GM23338 (cell line): ENCODE results near the gene ATP9A. TPM values are rescaled to one million over a fixed set of nuclear protein-coding genes. Genes with fewer than 3 reads are reported as not detected.

Source experiments
- ATAC-seq: fragments of 200-7000 bp; cut with Tn5 transposase; 3 replicates; pipeline ENCODE4 v1.9.1; 2020
- DNase-seq: peaks from one replicate; pipeline ENCODE4 v3.0.0-alpha.2; 2015; ENCODE audit warnings: low spot score
- H2AFZ ChIP-seq: fragments of 200-600 bp; sonication (generic); 2 replicates; pipeline ENCODE4 v1.8.0; 2016; ENCODE audit warnings: antibody characterized with exemption, mild to moderate bottlenecking, moderate library complexity
- H3F3A ChIP-seq: fragments of 200-600 bp; sonication (generic); replicated peaks from 2 replicates; pipeline ENCODE4 v1.8.0; 2017; ENCODE audit warnings: antibody characterized with exemption, mixed run types, low read depth
- H3K27ac ChIP-seq: fragments of 200-600 bp; sonication (generic); 2 replicates; pipeline ENCODE4 v1.6.1; 2016; ENCODE audit warnings: low read depth
- H3K27me3 ChIP-seq: fragments of 200-600 bp; sonication (generic); 2 replicates; pipeline ENCODE4 v1.8.0; 2016; ENCODE audit warnings: mild to moderate bottlenecking, mixed run types, moderate library complexity; ENCODE audit not compliant: insufficient read depth
- H3K36me3 ChIP-seq: fragments of 200-600 bp; sonication (generic); 2 replicates; pipeline ENCODE4 v1.8.0; 2016; ENCODE audit warnings: mild to moderate bottlenecking; ENCODE audit not compliant: insufficient read depth
- H3K4me1 ChIP-seq: fragments of 200-600 bp; sonication (generic); 2 replicates; pipeline ENCODE4 v1.8.0; 2016; ENCODE audit warnings: mild to moderate bottlenecking, moderate library complexity; ENCODE audit not compliant: insufficient read depth
- H3K4me2 ChIP-seq: fragments of 200-600 bp; sonication (generic); 2 replicates; pipeline ENCODE4 v1.7.1; 2017; ENCODE audit warnings: mixed run types
- H3K4me3 ChIP-seq: fragments of 200-600 bp; sonication (generic); 2 replicates; pipeline ENCODE4 v1.6.1; 2016; ENCODE audit warnings: mixed run types
- H3K79me2 ChIP-seq: fragments of 200-600 bp; sonication (generic); replicated peaks from 2 replicates; pipeline ENCODE4 v1.8.0; 2017; ENCODE audit warnings: mild to moderate bottlenecking; ENCODE audit not compliant: insufficient read depth
- H3K9me2 ChIP-seq: fragments of 200-600 bp; sonication (generic); 2 replicates; pipeline ENCODE4 v1.8.0; 2017; ENCODE audit not compliant: insufficient read depth
- H4K20me1 ChIP-seq: fragments of 200-600 bp; sonication (generic); replicated peaks from 2 replicates; pipeline ENCODE4 v1.8.0; 2017; ENCODE audit warnings: mild to moderate bottlenecking; ENCODE audit not compliant: insufficient read depth
- H3K27ac Mint-ChIP-seq: 2 replicates; pipeline ENCODE4 v1.8.0; 2020; ENCODE audit warnings: inconsistent platforms, mild to moderate bottlenecking, moderate library complexity, mixed read lengths
- H3K27me3 Mint-ChIP-seq: 3 replicates; pipeline ENCODE4 v1.8.0; 2022; ENCODE audit warnings: low read depth, mild to moderate bottlenecking, moderate library complexity, mixed read lengths, inconsistent platforms; ENCODE audit not compliant: insufficient read depth, poor library complexity
- H3K36me3 Mint-ChIP-seq: 3 replicates; pipeline ENCODE4 v1.8.0; 2021; ENCODE audit warnings: low read depth, mild to moderate bottlenecking, inconsistent platforms, moderate library complexity, mixed read lengths
- H3K4me1 Mint-ChIP-seq: 3 replicates; pipeline ENCODE4 v1.8.0; 2020; ENCODE audit warnings: mild to moderate bottlenecking, inconsistent platforms, mixed read lengths
- H3K4me3 Mint-ChIP-seq: 3 replicates; pipeline ENCODE4 v1.8.0; 2021; ENCODE audit warnings: moderate library complexity, mild to moderate bottlenecking, inconsistent platforms, mixed read lengths
- H3K9me3 Mint-ChIP-seq: 3 replicates; pipeline ENCODE4 v1.8.0; 2020; ENCODE audit warnings: moderate library complexity, mild to moderate bottlenecking, inconsistent platforms, mixed read lengths
- CREB1 ChIP-seq: fragments of 250-450 bp; sonication (Bioruptor Pico); IDR thresholded peaks from 2 replicates; pipeline ENCODE4 v1.5.0; 2020; ENCODE audit warnings: low read depth, mild to moderate bottlenecking, moderate library complexity
- EZH2 ChIP-seq: fragments of 200-600 bp; sonication (generic); IDR thresholded peaks from one replicate; pipeline ENCODE4 v1.8.0; 2017; ENCODE audit warnings: antibody characterized with exemption, mild to moderate bottlenecking, low read depth; ENCODE audit not compliant: unreplicated experiment
- EZH2phosphoT487 ChIP-seq: fragments of 200-600 bp; sonication (generic); IDR thresholded peaks from one replicate; pipeline ENCODE4 v1.8.1; 2018; ENCODE audit warnings: antibody characterized with exemption; ENCODE audit not compliant: unreplicated experiment
- JUNB ChIP-seq: IDR thresholded peaks from one replicate; pipeline ENCODE4 v1.6.1; 2016; ENCODE audit warnings: antibody characterized with exemption; ENCODE audit not compliant: unreplicated experiment
- NANOG ChIP-seq: IDR thresholded peaks from 2 replicates; pipeline ENCODE4 v1.6.1; 2016; ENCODE audit warnings: antibody characterized with exemption, borderline replicate concordance
- POLR2AphosphoS5 ChIP-seq: IDR thresholded peaks from 2 replicates; pipeline ENCODE4 v1.6.1; 2016; ENCODE audit warnings: antibody characterized with exemption, low read depth
- STAT1 ChIP-seq: IDR thresholded peaks from one replicate; pipeline ENCODE4 v1.6.1; 2016; ENCODE audit warnings: antibody characterized with exemption; ENCODE audit not compliant: unreplicated experiment
- ZNF114 ChIP-seq: fragments of 250-450 bp; sonication (Bioruptor Pico); IDR thresholded peaks from 2 replicates; pipeline ENCODE4 v1.5.0; 2020; ENCODE audit warnings: mild to moderate bottlenecking, moderate library complexity
- ZNF331 ChIP-seq: fragments of 250-450 bp; sonication (Bioruptor Pico); IDR thresholded peaks from 2 replicates; pipeline ENCODE4 v1.5.0; 2020; ENCODE audit warnings: low read depth, mild to moderate bottlenecking, moderate library complexity
- polyA plus RNA-seq: library from polyadenylated mRNA; unstranded; fragments of >200 nt; fragmentation: Nextera tagmentation; extraction: Ambion mirVana; gene quantifications from 2 replicates; pipeline ENCODE4 v1.2.1, GENCODE V29; 2016
- total RNA-seq: library from RNA; depleted of rRNA; stranded (reverse); fragments of >200 nt; shearing (Covaris generic); gene quantifications from 2 replicates; pipeline ENCODE4 v1.2.3, GENCODE V29; 2014
- TF ChIP-seq, protein P1 (sequence below): IDR thresholded peaks from 2 replicates; pipeline ENCODE4 v1.6.1; 2016; ENCODE audit warnings: antibody characterized with exemption
- TF ChIP-seq, protein P2 (sequence below): IDR thresholded peaks from one replicate; pipeline ENCODE4 v1.6.1; 2018; ENCODE audit warnings: antibody characterized with exemption; ENCODE audit not compliant: unreplicated experiment
- TF ChIP-seq, protein P3 (sequence below), 2 experiments: fragments of 200-600 bp in 1 of 2; sonication (generic) in 1 of 2; conservative IDR thresholded peaks; 2 replicates each; pipeline versions ENCODE4 v1.5.1 to v1.6.1; 2016 to 2017; ENCODE audit warnings: antibody characterized with exemption in 2 of 2, low read depth in 2 of 2, mild to moderate bottlenecking in 2 of 2, moderate library complexity in 1 of 2
- TF ChIP-seq, protein P4 (sequence below): fragments of 250-450 bp; sonication (Bioruptor Pico); IDR thresholded peaks from 2 replicates; pipeline ENCODE4 v1.5.0; 2020; ENCODE audit warnings: mild to moderate bottlenecking, moderate library complexity

The ATP9A gene
- total and polyA plus RNA-seq, 2 experiments from 2014 or later, result 0.94 to 5.9 TPM

DNA sequence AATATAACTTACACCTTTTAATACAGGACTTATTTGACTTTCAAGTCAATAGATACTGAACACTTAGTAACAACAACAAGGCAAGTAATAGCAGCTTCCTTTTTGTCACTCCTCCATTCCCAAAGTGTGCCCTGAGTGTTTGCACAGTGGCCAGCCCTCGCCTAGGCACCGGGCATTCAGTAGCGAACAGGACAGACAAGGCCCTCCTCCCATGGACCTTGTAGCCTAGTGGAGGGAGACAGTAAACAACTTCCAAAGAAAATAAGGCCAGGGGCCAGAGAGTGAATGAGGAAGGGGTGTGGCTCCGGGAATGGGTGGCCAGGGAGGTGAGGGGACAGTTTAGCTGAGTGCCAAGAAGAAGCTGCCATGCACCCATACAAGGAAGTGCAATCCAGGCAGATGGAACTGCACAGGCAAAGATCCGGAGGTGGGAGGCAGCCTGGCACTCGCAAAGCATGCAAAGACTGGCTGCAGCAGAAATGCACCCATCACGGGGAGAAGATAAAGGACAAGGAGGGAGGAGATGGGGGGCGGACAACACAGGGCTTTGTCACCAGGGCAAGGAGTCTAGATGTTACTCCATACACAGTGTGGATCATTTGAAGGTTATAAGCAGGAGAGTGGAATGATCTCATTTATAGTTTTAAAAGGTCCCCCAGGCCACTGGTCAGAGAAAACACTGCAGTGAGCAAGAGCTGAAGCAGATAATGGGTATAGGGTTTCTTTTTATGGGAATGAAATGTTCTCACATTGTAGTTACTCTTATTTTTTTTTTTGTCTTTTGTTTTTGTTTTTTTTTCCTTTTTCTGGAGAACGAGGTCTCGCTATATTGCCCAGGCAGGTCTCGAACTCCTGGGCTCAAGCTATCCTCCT lies 32.2 kb downstream of the ATP9A start:
- Histone ChIP-seq H3K4me2 (no peak overlapping the region), H3K9me2 (no peaks in the 10 kb centered on the region), H4K20me1 (no peaks in the 10 kb centered on the region), H3K4me1 (no peaks in the 10 kb centered on the region), H3K36me3 (no peaks in the 10 kb centered on the region), H3K4me3 (no peak overlapping the region), H3F3A (no peaks in the 10 kb centered on the region), H3K27me3 (no peaks in the 10 kb centered on the region), H3K27ac (peak overlapping the region; percentile 9; the same call in 1 of the 2 replicates), H3K79me2 (no peaks in the 10 kb centered on the region), H2AFZ (no peak overlapping the region)
- H3K27ac Mint-ChIP-seq, result no peak overlapping the region
- no peaks in the 10 kb centered on the region for H3K9me3 Mint-ChIP-seq
- TF ChIP-seq ZNF331 (CRISPR knock-in tag) (no peak), STAT1 (no peak), POLR2AphosphoS5 (no peak), ZNF114 (CRISPR knock-in tag) (no peak), EZH2phosphoT487 (no peak), NANOG (no peak), EZH2 (no peak), CREB1 (CRISPR knock-in tag) (no peak), JUNB (no peak)
- TF ChIP-seq, protein P1, sequence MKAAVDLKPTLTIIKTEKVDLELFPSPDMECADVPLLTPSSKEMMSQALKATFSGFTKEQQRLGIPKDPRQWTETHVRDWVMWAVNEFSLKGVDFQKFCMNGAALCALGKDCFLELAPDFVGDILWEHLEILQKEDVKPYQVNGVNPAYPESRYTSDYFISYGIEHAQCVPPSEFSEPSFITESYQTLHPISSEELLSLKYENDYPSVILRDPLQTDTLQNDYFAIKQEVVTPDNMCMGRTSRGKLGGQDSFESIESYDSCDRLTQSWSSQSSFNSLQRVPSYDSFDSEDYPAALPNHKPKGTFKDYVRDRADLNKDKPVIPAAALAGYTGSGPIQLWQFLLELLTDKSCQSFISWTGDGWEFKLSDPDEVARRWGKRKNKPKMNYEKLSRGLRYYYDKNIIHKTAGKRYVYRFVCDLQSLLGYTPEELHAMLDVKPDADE, result no peak
- TF ChIP-seq, protein P2, sequence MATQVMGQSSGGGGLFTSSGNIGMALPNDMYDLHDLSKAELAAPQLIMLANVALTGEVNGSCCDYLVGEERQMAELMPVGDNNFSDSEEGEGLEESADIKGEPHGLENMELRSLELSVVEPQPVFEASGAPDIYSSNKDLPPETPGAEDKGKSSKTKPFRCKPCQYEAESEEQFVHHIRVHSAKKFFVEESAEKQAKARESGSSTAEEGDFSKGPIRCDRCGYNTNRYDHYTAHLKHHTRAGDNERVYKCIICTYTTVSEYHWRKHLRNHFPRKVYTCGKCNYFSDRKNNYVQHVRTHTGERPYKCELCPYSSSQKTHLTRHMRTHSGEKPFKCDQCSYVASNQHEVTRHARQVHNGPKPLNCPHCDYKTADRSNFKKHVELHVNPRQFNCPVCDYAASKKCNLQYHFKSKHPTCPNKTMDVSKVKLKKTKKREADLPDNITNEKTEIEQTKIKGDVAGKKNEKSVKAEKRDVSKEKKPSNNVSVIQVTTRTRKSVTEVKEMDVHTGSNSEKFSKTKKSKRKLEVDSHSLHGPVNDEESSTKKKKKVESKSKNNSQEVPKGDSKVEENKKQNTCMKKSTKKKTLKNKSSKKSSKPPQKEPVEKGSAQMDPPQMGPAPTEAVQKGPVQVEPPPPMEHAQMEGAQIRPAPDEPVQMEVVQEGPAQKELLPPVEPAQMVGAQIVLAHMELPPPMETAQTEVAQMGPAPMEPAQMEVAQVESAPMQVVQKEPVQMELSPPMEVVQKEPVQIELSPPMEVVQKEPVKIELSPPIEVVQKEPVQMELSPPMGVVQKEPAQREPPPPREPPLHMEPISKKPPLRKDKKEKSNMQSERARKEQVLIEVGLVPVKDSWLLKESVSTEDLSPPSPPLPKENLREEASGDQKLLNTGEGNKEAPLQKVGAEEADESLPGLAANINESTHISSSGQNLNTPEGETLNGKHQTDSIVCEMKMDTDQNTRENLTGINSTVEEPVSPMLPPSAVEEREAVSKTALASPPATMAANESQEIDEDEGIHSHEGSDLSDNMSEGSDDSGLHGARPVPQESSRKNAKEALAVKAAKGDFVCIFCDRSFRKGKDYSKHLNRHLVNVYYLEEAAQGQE, result no peak
- TF ChIP-seq, protein P3, sequence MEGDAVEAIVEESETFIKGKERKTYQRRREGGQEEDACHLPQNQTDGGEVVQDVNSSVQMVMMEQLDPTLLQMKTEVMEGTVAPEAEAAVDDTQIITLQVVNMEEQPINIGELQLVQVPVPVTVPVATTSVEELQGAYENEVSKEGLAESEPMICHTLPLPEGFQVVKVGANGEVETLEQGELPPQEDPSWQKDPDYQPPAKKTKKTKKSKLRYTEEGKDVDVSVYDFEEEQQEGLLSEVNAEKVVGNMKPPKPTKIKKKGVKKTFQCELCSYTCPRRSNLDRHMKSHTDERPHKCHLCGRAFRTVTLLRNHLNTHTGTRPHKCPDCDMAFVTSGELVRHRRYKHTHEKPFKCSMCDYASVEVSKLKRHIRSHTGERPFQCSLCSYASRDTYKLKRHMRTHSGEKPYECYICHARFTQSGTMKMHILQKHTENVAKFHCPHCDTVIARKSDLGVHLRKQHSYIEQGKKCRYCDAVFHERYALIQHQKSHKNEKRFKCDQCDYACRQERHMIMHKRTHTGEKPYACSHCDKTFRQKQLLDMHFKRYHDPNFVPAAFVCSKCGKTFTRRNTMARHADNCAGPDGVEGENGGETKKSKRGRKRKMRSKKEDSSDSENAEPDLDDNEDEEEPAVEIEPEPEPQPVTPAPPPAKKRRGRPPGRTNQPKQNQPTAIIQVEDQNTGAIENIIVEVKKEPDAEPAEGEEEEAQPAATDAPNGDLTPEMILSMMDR (conservative IDR thresholded peaks at IDR 0.05; ENCODE audit: low read depth in 2 of 2), result no peak
- TF ChIP-seq, protein P4, sequence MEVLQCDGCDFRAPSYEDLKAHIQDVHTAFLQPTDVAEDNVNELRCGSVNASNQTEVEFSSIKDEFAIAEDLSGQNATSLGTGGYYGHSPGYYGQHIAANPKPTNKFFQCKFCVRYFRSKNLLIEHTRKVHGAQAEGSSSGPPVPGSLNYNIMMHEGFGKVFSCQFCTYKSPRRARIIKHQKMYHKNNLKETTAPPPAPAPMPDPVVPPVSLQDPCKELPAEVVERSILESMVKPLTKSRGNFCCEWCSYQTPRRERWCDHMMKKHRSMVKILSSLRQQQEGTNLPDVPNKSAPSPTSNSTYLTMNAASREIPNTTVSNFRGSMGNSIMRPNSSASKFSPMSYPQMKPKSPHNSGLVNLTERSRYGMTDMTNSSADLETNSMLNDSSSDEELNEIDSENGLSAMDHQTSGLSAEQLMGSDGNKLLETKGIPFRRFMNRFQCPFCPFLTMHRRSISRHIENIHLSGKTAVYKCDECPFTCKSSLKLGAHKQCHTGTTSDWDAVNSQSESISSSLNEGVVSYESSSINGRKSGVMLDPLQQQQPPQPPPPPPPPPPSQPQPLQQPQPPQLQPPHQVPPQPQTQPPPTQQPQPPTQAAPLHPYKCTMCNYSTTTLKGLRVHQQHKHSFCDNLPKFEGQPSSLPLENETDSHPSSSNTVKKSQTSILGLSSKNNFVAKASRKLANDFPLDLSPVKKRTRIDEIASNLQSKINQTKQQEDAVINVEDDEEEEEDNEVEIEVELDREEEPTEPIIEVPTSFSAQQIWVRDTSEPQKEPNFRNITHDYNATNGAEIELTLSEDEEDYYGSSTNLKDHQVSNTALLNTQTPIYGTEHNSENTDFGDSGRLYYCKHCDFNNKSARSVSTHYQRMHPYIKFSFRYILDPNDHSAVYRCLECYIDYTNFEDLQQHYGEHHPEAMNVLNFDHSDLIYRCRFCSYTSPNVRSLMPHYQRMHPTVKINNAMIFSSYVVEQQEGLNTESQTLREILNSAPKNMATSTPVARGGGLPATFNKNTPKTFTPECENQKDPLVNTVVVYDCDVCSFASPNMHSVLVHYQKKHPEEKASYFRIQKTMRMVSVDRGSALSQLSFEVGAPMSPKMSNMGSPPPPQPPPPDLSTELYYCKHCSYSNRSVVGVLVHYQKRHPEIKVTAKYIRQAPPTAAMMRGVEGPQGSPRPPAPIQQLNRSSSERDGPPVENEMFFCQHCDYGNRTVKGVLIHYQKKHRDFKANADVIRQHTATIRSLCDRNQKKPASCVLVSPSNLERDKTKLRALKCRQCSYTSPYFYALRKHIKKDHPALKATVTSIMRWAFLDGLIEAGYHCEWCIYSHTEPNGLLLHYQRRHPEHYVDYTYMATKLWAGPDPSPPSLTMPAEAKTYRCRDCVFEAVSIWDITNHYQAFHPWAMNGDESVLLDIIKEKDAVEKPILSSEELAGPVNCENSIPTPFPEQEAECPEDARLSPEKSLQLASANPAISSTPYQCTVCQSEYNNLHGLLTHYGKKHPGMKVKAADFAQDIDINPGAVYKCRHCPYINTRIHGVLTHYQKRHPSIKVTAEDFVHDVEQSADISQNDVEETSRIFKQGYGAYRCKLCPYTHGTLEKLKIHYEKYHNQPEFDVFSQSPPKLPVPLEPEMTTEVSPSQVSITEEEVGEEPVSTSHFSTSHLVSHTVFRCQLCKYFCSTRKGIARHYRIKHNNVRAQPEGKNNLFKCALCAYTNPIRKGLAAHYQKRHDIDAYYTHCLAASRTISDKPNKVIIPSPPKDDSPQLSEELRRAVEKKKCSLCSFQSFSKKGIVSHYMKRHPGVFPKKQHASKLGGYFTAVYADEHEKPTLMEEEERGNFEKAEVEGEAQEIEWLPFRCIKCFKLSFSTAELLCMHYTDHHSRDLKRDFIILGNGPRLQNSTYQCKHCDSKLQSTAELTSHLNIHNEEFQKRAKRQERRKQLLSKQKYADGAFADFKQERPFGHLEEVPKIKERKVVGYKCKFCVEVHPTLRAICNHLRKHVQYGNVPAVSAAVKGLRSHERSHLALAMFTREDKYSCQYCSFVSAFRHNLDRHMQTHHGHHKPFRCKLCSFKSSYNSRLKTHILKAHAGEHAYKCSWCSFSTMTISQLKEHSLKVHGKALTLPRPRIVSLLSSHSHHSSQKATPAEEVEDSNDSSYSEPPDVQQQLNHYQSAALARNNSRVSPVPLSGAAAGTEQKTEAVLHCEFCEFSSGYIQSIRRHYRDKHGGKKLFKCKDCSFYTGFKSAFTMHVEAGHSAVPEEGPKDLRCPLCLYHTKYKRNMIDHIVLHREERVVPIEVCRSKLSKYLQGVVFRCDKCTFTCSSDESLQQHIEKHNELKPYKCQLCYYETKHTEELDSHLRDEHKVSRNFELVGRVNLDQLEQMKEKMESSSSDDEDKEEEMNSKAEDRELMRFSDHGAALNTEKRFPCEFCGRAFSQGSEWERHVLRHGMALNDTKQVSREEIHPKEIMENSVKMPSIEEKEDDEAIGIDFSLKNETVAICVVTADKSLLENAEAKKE (CRISPR knock-in tag), result no peak
- H3K4me3 Mint-ChIP-seq, result no peak overlapping the region
- ATAC-seq (no peak), DNase-seq (no peak)
- H3K4me1 Mint-ChIP-seq, result peaks cover 7% of the 10 kb centered on the region; the same call in 2 of the 3 replicates
- no peaks in the 10 kb centered on the region for H3K36me3 Mint-ChIP-seq
- H3K27me3 Mint-ChIP-seq, result peaks cover 3% of the 10 kb centered on the region
